Type B pancreatic cell (in vitro differentiated cells): ENCODE results near the gene NHLRC2. TPM values are rescaled to one million over a fixed set of nuclear protein-coding genes. Genes with fewer than 3 reads are reported as not detected.

ENCODE experiments used
- DNase-seq: peaks from one replicate; pipeline ENCODE4 v3.0.0; 2021; ENCODE audit warnings: mixed read lengths; ENCODE audit not compliant: unreplicated experiment; ENCODE audit errors: extremely low spot score
- H3K27ac Mint-ChIP-seq: 2 replicates; pipeline ENCODE4 v1.8.0; 2021; ENCODE audit warnings: mild to moderate bottlenecking, mixed read lengths
- H3K27me3 Mint-ChIP-seq: 2 replicates; pipeline ENCODE4 v1.8.0; 2021; ENCODE audit warnings: mixed read lengths
- H3K36me3 Mint-ChIP-seq: 2 replicates; pipeline ENCODE4 v1.8.0; 2021; ENCODE audit warnings: mixed read lengths
- H3K4me1 Mint-ChIP-seq: one replicate; pipeline ENCODE4 v1.8.0; 2021; ENCODE audit warnings: mixed read lengths; ENCODE audit not compliant: unreplicated experiment
- H3K4me3 Mint-ChIP-seq: 2 replicates; pipeline ENCODE4 v1.8.0; 2021; ENCODE audit warnings: mild to moderate bottlenecking, mixed read lengths
- H3K9me3 Mint-ChIP-seq: 2 replicates; pipeline ENCODE4 v1.8.0; 2021; ENCODE audit warnings: mixed read lengths
- total RNA-seq: library from RNA; stranded (reverse); gene quantifications from 2 replicates; pipeline ENCODE4 v1.2.1, GENCODE V29; 2021; ENCODE audit warnings: low replicate concordance
- TF ChIP-seq, protein P1 (sequence below): fragments of 200-600 bp; sonication (generic); conservative IDR thresholded peaks from 2 replicates; pipeline ENCODE4 v1.5.0; 2021; ENCODE audit warnings: antibody characterized with exemption, mild to moderate bottlenecking

Gene NHLRC2
- total RNA-seq, 1 donor from 2014 or later: 42.2 TPM

DNA sequence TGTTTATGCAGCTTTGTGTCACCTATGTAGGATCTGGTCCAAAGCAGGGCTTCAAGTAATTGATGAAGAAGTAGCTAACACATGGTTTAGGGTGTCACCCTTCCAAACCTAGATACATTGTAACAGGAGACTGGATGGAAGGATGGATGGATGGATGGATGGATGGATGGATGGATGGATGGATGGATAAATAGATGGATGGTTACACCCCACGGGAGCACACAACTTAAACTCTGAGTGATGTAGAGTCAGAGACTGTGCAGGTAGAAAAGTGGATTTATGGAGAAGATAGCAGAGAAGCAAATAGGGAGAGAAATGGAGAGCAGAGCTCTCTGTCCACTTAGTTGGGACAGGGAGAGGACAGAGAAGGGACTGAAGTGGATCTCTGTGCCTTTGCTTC is 78.4 kb downstream of the NHLRC2 start:
- Mint-ChIP-seq H3K36me3 (no peaks in the 10 kb centered on the region), H3K4me1 (peaks cover 15% of the 10 kb centered on the region), H3K4me3 (no peak overlapping the region), H3K27me3 (no peaks in the 10 kb centered on the region), H3K9me3 (no peaks in the 10 kb centered on the region), H3K27ac (no peak overlapping the region)
- DNase-seq: no peak
- TF ChIP-seq, protein P1, sequence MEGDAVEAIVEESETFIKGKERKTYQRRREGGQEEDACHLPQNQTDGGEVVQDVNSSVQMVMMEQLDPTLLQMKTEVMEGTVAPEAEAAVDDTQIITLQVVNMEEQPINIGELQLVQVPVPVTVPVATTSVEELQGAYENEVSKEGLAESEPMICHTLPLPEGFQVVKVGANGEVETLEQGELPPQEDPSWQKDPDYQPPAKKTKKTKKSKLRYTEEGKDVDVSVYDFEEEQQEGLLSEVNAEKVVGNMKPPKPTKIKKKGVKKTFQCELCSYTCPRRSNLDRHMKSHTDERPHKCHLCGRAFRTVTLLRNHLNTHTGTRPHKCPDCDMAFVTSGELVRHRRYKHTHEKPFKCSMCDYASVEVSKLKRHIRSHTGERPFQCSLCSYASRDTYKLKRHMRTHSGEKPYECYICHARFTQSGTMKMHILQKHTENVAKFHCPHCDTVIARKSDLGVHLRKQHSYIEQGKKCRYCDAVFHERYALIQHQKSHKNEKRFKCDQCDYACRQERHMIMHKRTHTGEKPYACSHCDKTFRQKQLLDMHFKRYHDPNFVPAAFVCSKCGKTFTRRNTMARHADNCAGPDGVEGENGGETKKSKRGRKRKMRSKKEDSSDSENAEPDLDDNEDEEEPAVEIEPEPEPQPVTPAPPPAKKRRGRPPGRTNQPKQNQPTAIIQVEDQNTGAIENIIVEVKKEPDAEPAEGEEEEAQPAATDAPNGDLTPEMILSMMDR: no peak

DNA sequence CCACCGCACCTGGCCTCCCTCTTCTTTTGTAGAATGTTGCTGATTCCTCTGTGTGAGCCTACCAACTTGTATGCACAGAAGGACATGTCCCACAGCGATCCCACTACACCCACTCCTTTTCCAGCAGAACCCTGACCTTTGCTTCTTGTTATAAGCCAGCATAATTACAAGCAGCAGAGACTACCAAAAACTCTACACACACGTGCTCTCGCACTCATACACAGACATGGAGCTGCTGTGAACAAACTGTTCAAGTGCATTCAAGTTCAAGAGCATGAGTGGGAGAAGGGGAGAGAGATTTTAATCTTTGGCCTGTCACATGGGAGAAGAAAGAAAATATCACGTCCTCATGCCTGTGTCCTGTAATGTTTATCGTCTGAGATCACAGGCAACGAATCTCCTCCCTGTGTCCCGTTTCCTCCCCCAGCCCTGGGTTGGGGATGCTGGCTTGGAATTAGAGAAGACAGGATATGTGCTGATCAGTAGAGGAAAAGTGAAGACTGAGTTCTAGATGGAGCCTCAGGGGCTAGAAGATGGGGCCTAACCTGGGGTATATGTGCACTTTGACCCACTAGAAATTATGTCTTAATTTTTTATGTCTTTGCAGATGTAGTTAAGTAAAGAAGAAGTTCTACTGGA is 79.6 kb downstream of the NHLRC2 start:
- TF ChIP-seq, protein P1: no peak
- peaks cover 15% of the 10 kb centered on the region for H3K4me1 Mint-ChIP-seq
- no peak overlapping the region for H3K4me3 Mint-ChIP-seq
- no peaks in the 10 kb centered on the region for H3K36me3 Mint-ChIP-seq
- H3K27me3 Mint-ChIP-seq: peaks cover 4% of the 10 kb centered on the region
- H3K9me3 Mint-ChIP-seq: no peaks in the 10 kb centered on the region
- no peak overlapping the region for H3K27ac Mint-ChIP-seq
- no peak for DNase-seq

DNA sequence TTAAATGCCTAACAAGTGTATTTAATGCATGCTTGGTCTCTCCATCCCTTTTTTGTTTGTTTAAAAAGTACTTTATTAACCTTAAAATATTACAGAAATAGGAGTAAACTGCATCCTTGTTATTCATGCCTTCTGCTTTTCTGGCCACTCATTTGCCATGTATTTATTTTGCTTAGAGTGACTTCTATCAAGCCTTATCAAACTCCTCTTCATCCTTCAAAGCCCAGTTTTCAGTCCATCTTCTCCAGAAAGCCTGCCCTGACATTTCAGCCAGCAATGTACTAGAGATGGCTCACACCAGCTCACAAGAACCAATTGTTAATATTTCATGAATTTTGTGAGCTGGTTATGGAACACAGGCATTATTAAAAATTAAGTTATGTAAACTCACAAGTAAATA is 82.8 kb downstream of the NHLRC2 start:
- TF ChIP-seq, protein P1: no peak
- H3K27me3 Mint-ChIP-seq: peaks cover 4% of the 10 kb centered on the region
- H3K36me3 Mint-ChIP-seq: no peaks in the 10 kb centered on the region
- no peaks in the 10 kb centered on the region for H3K4me1 Mint-ChIP-seq
- no peak overlapping the region for H3K27ac Mint-ChIP-seq
- no peak for DNase-seq
- H3K4me3 Mint-ChIP-seq: no peak overlapping the region
- H3K9me3 Mint-ChIP-seq: no peaks in the 10 kb centered on the region

DNA sequence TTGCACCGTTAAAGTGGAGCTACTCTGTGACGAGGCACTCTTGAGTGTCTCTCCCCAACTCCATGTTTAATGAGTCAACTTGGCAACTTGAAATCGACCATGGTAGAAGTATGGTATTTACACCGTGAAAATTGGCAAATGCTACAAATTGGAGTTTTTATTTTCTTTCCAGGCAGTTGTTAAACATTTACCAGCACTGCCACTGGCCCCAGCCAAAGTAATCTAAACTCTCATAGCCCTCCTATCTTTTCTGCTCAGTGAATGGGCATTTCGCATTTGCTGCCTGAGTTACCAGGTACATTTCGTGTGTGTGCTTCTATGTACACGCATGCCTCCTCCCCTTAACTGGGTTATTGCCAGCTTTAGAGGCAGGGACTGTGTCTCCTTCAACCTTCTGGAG is 83.3 kb downstream of the NHLRC2 start:
- Mint-ChIP-seq H3K4me1 (no peaks in the 10 kb centered on the region), H3K9me3 (no peaks in the 10 kb centered on the region), H3K4me3 (no peak overlapping the region), H3K36me3 (no peaks in the 10 kb centered on the region), H3K27me3 (peaks cover 4% of the 10 kb centered on the region), H3K27ac (no peak overlapping the region)
- TF ChIP-seq, protein P1: no peak
- DNase-seq: no peak

DNA sequence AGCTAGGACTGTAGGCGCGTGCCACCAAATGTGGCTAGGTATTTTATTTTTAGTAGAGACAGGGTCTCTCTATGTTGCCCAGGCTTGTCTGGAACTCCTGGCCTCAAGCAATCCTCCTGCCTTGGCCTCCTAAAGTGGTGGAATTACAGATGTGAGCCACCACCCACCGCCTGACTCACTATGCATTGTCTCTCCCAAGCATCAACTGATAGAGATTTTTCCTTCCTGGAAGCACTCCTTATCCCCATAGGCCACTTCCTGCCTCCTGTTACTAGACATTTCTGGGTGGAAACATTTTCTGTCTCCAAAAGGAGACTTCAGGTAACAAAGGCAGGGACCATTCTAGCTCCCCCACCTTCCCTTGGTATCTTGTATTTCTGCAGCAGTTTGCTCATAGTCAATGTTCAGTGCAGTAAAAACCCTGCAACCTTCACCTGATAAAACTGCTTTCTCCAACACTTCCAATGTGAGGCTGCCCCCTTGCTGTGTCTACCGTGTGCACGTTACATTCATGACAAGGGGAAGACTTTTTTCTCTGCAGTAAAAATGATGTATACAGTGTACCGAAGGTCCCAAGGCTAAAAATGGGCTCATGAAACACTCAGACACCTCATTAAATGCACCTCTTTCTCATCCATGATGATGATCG is 84.9 kb downstream of the NHLRC2 start:
- Mint-ChIP-seq H3K4me1 (no peaks in the 10 kb centered on the region), H3K4me3 (no peak overlapping the region), H3K27me3 (peaks cover 4% of the 10 kb centered on the region), H3K9me3 (no peaks in the 10 kb centered on the region), H3K36me3 (no peaks in the 10 kb centered on the region), H3K27ac (no peak overlapping the region)
- TF ChIP-seq, protein P1: no peak
- no peak for DNase-seq
